Osteocyte (in vitro differentiated cells): ENCODE measurements around the gene LRRC4B. TPM values are rescaled to one million over a fixed set of nuclear protein-coding genes. Genes with fewer than 3 reads are reported as not detected.

ENCODE experiments used
- DNase-seq: peaks from one replicate; pipeline ENCODE4 v3.0.0; 2021; ENCODE audit warnings: mixed read lengths; ENCODE audit not compliant: unreplicated experiment; ENCODE audit errors: extremely low spot score
- H3K27ac Mint-ChIP-seq: one replicate; pipeline ENCODE4 v1.8.0; 2021; ENCODE audit warnings: mild to moderate bottlenecking, mixed read lengths; ENCODE audit not compliant: unreplicated experiment
- H3K27me3 Mint-ChIP-seq: one replicate; pipeline ENCODE4 v1.8.0; 2021; ENCODE audit warnings: mixed read lengths; ENCODE audit not compliant: unreplicated experiment
- H3K36me3 Mint-ChIP-seq: one replicate; pipeline ENCODE4 v1.8.0; 2021; ENCODE audit warnings: mixed read lengths; ENCODE audit not compliant: unreplicated experiment
- H3K4me1 Mint-ChIP-seq: one replicate; pipeline ENCODE4 v1.8.0; 2021; ENCODE audit warnings: mixed read lengths; ENCODE audit not compliant: unreplicated experiment
- H3K4me3 Mint-ChIP-seq: one replicate; pipeline ENCODE4 v1.8.0; 2021; ENCODE audit warnings: mild to moderate bottlenecking, moderate library complexity, mixed read lengths; ENCODE audit not compliant: unreplicated experiment
- H3K9me3 Mint-ChIP-seq: one replicate; pipeline ENCODE4 v1.8.0; 2021; ENCODE audit warnings: mixed read lengths; ENCODE audit not compliant: unreplicated experiment
- total RNA-seq: library from RNA; stranded (reverse); gene quantifications from 2 replicates; pipeline ENCODE4 v1.2.1, GENCODE V29; 2021
- TF ChIP-seq, protein P1 (sequence below): fragments of 200-600 bp; sonication (generic); IDR thresholded peaks from 2 replicates; pipeline ENCODE4 v1.5.0; 2021; ENCODE audit warnings: antibody characterized with exemption, mild to moderate bottlenecking, moderate library complexity

LRRC4B gene
- total RNA-seq, 1 donor from 2014 or later, result 0.11 TPM

GRCh38 chr19:50520822-50521465, 47.3 kb downstream of the LRRC4B start:
- DNase-seq, result no peak
- Mint-ChIP-seq H3K36me3 (no peaks in the 10 kb centered on the region), H3K4me3 (no peak overlapping the region), H3K27ac (no peak overlapping the region), H3K9me3 (no peaks in the 10 kb centered on the region), H3K4me1 (no peaks in the 10 kb centered on the region), H3K27me3 (no peaks in the 10 kb centered on the region)
- TF ChIP-seq, protein P1, sequence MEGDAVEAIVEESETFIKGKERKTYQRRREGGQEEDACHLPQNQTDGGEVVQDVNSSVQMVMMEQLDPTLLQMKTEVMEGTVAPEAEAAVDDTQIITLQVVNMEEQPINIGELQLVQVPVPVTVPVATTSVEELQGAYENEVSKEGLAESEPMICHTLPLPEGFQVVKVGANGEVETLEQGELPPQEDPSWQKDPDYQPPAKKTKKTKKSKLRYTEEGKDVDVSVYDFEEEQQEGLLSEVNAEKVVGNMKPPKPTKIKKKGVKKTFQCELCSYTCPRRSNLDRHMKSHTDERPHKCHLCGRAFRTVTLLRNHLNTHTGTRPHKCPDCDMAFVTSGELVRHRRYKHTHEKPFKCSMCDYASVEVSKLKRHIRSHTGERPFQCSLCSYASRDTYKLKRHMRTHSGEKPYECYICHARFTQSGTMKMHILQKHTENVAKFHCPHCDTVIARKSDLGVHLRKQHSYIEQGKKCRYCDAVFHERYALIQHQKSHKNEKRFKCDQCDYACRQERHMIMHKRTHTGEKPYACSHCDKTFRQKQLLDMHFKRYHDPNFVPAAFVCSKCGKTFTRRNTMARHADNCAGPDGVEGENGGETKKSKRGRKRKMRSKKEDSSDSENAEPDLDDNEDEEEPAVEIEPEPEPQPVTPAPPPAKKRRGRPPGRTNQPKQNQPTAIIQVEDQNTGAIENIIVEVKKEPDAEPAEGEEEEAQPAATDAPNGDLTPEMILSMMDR, result no peak

DNA sequence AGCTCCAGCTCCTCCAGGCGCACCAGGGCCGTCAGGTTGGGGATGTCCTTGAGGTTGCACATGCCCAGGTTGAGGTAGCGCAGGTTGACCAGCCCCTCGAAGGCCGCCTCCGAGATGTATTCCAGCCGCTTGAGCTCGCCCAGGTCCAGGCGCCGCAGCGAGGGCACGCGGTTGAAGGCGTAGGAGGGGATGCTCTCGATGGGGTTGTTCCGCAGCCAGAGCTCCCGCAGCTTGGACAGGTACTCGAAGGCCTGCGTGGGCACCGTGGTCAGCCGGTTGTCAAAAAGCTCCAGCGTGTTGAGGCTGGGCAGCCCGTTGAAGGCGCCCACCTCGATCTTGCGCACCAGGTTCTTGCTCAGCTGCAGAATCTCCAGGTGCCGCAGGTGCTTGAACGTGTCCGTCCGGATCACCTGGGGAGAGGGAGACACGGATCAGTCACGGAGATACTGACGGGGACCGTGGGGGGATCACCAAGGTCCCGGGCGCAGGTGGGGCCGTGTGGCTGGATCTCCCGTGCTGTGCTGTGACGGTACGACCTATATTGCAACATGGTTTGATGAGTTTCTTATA, 49.1 kb downstream of the LRRC4B start:
- Mint-ChIP-seq H3K9me3 (no peaks in the 10 kb centered on the region), H3K4me3 (no peak overlapping the region), H3K36me3 (no peaks in the 10 kb centered on the region), H3K27ac (no peak overlapping the region), H3K4me1 (no peaks in the 10 kb centered on the region), H3K27me3 (no peaks in the 10 kb centered on the region)
- TF ChIP-seq, protein P1, result no peak
- DNase-seq, result no peak

GRCh38 chr19:50518091-50519005, 49.9 kb downstream of the LRRC4B start:
- no peaks in the 10 kb centered on the region for H3K9me3 Mint-ChIP-seq
- DNase-seq, result no peak
- no peaks in the 10 kb centered on the region for H3K36me3 Mint-ChIP-seq
- no peak overlapping the region for H3K4me3 Mint-ChIP-seq
- H3K27me3 Mint-ChIP-seq, result no peaks in the 10 kb centered on the region
- H3K27ac Mint-ChIP-seq, result no peak overlapping the region
- H3K4me1 Mint-ChIP-seq, result no peaks in the 10 kb centered on the region
- TF ChIP-seq, protein P1, result no peak

DNA sequence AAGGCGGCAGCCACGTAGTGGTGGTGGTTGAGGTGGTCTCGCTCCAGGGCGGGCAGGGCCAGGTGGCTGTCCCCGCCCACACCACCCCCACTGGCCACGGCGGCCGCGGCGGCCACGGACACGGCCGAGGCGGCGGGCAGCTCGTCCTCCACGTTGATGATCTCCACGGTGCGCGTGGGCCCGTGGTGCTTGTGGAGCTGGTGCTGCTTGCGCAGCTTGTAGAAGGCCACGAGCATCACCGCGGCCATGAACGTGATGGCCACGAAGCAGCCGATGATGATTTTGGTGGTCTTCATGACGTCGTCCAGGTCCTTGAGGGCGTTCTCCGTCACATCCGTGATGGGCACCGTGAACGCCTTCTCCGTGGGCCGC, 50.5 kb downstream of the LRRC4B start:
- no peaks in the 10 kb centered on the region for H3K9me3 Mint-ChIP-seq
- H3K4me3 Mint-ChIP-seq, result no peak overlapping the region
- TF ChIP-seq, protein P1, result no peak
- H3K4me1 Mint-ChIP-seq, result no peaks in the 10 kb centered on the region
- H3K36me3 Mint-ChIP-seq, result no peaks in the 10 kb centered on the region
- no peak for DNase-seq
- no peak overlapping the region for H3K27ac Mint-ChIP-seq
- H3K27me3 Mint-ChIP-seq, result no peaks in the 10 kb centered on the region
